HG02973 (cell line): ENCODE measurements around the gene SMARCD1.
A peak's percentile ranks its signal among the peaks of the same experiment; 100 is the strongest.

Experiments used
- ATAC-seq: cut with Tn5 transposase; IDR thresholded peaks from one replicate; pipeline ENCODE4 v1.9.1; 2021; ENCODE audit warnings: moderate library complexity; ENCODE audit not compliant: unreplicated experiment

SMARCD1 gene

DNA sequence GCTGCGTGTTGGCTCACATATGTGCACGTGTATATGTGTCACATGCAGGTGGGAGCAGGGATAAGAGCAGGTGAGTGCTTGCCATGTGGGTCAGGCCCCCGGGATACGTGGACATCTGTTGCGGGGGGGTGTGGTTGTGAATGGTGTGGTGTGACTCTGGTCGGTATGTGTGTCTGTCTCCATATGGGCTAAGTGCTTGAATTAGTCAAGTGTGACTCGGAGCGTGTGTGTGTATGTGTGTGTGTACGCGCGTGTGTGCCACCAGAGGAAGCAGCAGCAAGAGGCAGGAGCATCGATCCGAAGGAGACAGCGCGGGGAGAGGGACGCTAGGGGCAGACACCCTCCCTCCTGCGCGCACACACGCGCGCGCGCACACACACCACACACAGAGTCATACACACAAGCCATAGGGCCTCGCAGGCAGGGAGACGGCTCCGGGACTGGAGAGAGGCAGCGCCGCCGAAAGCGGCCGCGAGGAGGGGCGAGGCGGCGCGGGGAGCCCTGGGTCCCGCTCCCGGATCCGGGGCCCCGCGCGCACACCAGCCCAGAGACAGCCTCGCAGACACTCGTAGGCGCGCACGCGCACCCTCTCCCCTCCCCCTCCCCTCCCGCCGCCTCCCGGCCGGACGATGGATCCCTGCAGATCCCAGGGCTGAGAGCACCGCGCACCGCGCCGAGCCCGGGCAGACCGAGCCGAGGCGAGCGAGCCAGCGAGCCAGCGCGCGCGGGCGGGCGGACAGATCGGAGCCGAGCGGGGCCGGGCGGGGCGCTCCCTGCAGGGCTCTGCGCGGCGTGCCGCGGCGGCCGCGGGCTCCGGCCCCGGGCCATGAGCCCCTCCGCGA, 27.9 kb upstream of the SMARCD1 start, which contains the start of gene ASIC1:
TSS of gene ASIC1 (plus strand) at position 597 of the 842 bp plus-strand sequence. CDS start 1,171 bp downstream, outside the sequence.
- no peak for ATAC-seq

DNA sequence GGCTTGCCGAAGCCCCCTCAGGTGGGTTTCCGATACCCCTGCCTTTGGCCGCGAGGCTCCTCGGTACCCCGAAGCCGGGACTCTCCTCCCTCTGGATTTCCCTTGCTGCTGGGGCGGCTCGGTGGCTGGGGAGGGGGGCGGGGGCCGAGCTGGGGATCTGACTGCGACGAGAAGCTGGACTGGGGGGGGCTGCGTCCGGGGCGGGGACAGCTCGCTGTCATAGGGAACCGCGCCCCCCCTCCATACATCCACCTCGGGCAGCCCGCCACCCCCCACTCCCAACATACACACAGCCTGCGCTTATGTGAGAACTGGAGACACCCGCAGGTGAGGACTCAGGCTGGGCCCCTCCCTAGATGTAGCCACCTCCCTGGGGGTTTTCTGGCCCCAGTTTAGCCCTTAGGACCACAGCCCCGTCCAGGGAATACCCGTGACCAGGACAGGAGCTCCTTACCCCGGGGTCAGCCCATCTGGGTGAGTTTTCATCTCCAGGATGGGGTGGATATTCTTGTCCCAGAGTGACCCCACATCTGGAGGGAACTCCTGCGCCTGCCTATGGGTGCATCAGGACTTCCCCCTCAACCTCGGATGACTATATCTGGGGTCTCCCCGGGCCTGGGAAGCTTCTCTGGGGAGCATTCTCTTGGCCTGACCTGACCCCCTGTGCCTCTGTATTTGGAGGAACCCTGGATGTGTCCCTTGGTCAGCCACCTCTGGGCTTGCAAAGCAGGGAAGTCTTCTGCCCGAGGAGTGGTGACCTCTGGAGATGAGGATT, 27.1 kb upstream of the SMARCD1 start:
- ATAC-seq: no peak

- ATAC-seq: no peak
These were observed 26.3 kb upstream of the SMARCD1 start for GRCh38 chr12:50058743-50059312.

DNA sequence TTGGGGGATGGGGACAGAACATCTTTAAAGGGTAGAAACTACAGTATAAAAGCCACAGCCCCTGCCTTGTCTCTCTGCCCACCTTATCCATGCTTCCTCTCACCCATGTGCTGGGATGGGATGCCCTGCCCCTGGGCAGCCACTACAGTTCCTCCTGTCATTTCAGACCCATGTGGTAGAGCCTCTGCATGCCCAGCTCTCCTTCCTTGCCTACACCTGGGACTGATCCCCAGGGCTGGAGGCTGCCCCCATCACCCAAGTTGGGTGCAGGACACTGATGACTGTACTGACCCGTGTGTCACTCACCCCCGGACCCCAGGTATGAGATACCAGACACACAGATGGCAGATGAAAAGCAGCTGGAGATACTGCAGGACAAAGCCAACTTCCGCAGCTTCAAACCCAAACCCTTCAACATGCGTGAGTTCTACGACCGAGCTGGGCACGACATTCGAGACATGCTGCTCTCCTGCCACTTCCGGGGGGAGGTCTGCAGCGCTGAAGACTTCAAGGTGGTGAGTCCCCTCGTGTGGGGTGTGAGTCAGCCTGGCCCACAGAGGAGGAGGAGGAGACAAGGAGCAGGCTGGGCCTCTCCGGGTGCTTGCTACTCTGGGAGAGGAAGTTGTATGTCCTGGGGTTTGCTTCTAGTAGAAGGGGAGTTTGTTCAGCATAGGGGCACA, 25.6 kb upstream of the SMARCD1 start:
- no peak for ATAC-seq

DNA sequence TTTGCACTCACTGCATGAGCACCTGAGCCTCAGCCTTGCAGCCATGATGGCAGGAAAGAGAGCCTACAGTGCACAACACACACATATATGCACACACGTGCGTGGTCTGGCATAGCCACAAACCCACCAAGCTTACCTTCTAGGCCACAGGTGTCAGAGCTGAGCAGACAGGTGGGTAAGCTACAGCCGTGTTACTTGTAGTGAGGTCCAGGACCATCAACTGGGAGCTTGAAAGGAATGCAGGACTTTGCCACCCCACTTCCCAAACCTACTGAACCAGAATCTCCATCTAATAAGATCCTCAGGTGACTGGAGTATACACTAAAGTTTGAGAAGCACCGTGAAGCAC, 25.0 kb upstream of the SMARCD1 start:
- ATAC-seq: no peak

- no peak for ATAC-seq
These were observed 24.0 kb upstream of the SMARCD1 start for GRCh38 chr12:50061171-50061570.

DNA sequence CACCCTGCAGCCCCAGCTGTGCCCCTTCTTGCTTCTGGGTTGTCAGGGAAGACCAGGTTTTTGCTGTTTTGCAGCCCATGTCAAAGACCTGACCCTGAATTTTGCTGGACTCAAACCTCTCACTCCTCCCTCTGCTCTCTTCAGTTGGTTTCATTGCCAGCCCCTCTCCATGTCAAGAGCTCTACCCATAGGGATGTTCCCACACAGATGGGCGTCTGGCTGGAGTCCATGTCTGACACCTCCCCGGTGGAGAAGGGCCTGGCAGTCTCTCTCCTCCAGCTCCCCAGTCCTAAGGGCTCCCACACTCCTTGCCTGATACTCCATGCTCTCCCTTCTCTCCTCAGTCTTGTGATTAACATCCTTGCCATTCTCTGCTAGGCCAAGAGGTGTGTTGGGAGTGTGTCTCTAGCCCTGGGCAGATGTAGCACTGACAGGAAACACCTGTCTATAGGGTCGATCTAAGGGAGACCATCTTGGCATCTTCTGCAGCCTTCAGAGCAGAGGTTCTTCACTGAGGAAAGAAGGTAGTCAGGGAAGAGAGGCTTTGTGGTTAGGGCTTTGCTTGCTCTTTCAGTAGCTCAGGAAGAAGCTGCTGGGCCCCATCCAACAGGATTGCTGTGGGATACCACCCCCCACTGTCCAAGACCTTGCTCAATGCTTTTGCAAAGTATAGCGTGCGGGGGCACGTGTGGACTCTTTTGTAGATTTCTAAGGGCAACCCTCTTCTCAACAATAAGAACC, 23.0 kb upstream of the SMARCD1 start:
- no peak for ATAC-seq

- ATAC-seq: no peak
These were observed 22.2 kb upstream of the SMARCD1 start for GRCh38 chr12:50062728-50063460.

DNA sequence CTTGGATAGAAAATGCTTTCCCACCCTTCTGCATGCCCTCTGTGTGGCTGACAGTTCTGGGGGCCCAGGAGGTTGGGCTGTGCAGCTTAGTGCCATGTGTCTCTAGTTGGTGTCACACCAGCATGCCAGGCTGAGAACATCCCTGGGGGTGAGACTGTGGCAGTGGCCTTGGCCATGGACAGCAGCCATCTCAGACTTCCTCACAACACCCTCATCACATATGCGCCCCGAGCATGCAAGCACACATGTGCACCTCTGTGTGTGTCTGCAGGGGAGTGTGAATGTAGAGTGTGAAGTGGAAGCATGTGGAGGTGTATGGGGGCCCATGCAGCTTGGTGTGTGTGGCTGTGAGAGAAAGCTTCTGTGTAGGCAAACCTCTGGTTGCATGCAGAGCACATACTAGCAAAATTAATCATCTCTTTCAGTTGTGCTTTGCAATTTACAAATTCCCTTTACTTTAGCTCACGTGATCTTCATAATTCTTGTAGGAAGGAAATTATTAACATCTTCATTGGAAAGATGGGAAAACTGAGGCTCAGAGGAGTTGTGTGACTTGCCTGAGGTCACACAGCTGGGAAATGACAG, 19.3 kb upstream of the SMARCD1 start:
- ATAC-seq: no peak

DNA sequence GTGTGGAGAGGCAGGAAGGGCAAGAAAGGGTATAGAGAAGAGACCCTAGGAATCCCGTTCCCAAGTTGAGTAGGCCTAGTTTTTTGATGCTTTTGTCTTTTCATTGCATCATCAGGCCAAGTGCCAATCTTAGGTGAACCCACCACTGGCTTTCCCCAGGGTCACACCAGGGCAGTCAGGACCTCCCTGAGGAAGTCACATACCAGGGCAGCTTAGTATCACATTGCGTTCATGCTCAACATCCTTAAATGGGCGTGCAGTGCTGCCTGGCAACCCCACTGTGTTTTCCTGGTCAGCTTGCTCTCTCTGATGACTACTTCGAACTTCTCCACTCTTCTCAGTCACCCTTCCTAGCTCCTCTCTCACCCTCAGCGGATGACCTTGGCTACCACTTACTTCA, 18.7 kb upstream of the SMARCD1 start:
- no peak for ATAC-seq

DNA sequence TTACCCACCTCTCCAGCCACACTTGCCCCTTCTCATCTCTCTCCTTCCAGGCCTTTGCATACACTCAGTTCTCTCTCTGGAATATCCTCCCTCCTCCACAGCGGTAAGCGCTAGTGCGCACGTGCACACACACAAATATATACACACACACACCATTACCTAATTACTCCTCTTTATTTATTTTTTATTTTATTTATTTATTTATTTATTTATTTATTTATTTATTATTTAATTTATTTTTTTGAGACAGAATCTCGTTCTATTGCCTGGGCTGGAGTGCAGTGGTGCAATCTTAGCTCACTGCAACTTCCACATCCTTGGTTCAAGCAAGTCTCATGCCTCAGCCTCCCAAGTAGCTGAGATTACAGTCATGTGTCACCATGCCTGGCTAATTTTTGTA, 16.1 kb upstream of the SMARCD1 start:
- no peak for ATAC-seq

- no peak for ATAC-seq
These were observed 15.6 kb upstream of the SMARCD1 start for GRCh38 chr12:50069539-50069938.

GRCh38 chr12:50070314-50071060, 14.7 kb upstream of the SMARCD1 start:
- no peak for ATAC-seq

DNA sequence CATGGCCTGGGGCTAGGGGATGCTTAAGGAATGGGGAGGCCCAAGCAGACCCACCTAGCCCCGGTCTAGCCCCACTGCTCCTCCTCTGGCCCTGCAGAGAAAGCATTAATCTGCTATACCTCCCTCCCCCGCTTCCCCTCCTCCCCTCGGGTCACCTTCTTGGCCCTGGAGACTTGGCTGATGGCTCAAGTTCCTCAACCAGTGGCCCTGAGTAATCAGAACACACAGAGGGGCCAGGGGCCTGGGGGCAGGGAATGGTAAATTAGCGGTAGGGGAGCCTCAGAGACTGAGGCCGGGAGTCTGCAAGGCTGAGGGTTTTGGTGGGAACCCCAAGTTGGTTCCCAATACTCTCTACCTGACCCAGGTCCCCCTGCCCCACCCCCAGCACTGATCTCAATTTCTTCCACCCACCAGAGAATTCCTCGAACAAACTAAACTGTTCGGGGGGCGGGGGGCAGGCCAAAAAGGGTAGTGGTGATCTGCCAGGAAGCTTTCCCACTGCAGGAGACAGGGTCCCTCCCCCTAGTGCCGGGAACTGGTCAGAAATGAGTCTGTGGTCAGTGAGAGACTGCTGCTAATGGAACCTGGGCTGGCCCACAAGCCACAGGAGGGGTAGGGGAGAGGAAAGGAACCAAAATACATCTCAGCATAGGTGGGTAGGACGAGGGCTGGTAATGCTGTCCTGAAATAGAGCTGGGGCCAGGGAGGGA, 12.8 kb upstream of the SMARCD1 start:
- no peak for ATAC-seq

DNA sequence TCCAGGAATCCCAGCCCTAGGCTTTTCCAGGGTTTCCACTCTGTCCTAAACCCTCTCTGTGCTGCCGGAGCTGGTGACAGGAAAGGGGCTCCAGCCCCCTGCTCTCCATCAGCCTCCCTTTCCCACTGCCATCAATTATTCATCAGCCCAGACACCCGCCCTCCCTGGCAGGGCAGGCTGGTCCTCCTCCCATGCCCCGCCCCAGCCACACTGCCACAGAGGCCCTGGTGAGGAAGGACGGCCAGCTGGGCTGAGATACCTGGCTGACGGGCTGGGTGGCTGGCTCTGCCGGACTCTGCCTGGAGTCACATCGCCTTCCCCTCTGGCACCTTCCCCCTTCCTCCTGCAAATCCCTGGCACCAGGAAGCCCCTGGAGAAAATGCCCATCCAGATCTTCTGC, 11.9 kb upstream of the SMARCD1 start:
- ATAC-seq: no peak

DNA sequence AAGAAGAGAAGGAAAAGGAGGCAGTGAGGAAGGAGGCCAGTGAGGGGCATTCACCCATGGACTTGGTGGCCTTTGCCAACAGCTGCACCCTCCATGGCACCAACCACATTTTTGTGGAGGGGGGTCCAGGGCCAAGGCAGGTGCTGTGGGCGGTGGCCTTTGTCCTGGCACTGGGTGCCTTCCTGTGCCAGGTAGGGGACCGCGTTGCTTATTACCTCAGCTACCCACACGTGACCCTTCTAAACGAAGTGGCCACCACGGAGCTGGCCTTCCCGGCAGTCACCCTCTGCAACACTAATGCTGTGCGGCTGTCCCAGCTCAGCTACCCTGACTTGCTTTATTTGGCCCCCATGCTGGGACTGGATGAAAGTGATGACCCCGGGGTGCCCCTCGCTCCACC, 11.4 kb upstream of the SMARCD1 start:
- ATAC-seq: no peak

GRCh38 chr12:50074936-50075807, 10.0 kb upstream of the SMARCD1 start:
- peak; percentile 71 for ATAC-seq
